ENCODE data around the gene PTPRE.

PTPRE gene

DNA sequence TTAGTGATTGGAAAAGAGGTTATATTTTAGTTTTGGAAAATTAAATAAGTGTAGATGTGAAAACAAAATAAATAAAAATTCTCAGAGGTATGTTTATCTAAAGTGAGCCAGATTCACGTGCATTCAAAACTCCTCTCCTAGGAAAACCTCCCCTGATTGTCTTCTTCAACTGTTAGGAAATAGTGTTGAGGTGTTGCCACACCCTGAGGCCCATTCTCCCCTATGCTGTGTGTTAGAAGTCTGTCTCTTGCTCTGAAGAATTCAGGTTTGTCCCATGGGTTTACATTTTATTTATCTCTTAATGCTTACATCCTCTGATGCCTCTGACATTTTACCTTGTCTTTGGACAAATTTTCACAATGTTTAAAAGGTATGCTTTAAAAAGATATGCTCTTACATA, 40.3 kb downstream of the PTPRE start:
- H2AFZ ChIP-seq (ENCODE audit: low read depth, low read length), result no peak overlapping the region
- no peak overlapping the region for H3K9ac ChIP-seq (ENCODE audit: low read length)
- TF ChIP-seq CTCF (IDR thresholded peaks at IDR 0.05; ENCODE audit: low read depth, low read length) (no peak), EZH2phosphoT487 (IDR thresholded peaks at IDR 0.05; ENCODE audit: low read depth) (no peak)
- H3K79me2 ChIP-seq (ENCODE audit: low read length), result no peaks in the 10 kb centered on the region
- H3K9me3 ChIP-seq (ENCODE audit: insufficient read depth, low read length), result no peaks in the 10 kb centered on the region
- H3K4me3 ChIP-seq (ENCODE audit: low read length), result no peak overlapping the region
- no peak overlapping the region for H3K4me2 ChIP-seq (ENCODE audit: low read length)
- no peak overlapping the region for H3K27ac ChIP-seq (ENCODE audit: low read length)
- H3K36me3 ChIP-seq (replicated peaks; ENCODE audit: low read depth, low read length), result no peaks in the 10 kb centered on the region
- no peaks in the 10 kb centered on the region for H4K20me1 ChIP-seq (ENCODE audit: insufficient read depth, low read length)
- no peaks in the 10 kb centered on the region for H3K4me1 ChIP-seq (ENCODE audit: low read length)
- H3K27me3 ChIP-seq (ENCODE audit: low read depth, low read length), result no peaks in the 10 kb centered on the region

- no peaks in the 10 kb centered on the region for H3K79me2 ChIP-seq (ENCODE audit: low read length)
- no peak overlapping the region for H3K4me2 ChIP-seq (ENCODE audit: low read length)
- H3K36me3 ChIP-seq (replicated peaks; ENCODE audit: low read depth, low read length), result no peaks in the 10 kb centered on the region
- no peaks in the 10 kb centered on the region for H3K27me3 ChIP-seq (ENCODE audit: low read depth, low read length)
- H3K4me1 ChIP-seq (ENCODE audit: low read length), result no peaks in the 10 kb centered on the region
- no peak overlapping the region for H2AFZ ChIP-seq (ENCODE audit: low read depth, low read length)
- TF ChIP-seq EZH2phosphoT487 (IDR thresholded peaks at IDR 0.05; ENCODE audit: low read depth) (no peak), CTCF (IDR thresholded peaks at IDR 0.05; ENCODE audit: low read depth, low read length) (no peak)
- H4K20me1 ChIP-seq (ENCODE audit: insufficient read depth, low read length), result no peaks in the 10 kb centered on the region
- no peak overlapping the region for H3K9ac ChIP-seq (ENCODE audit: low read length)
- H3K9me3 ChIP-seq (ENCODE audit: insufficient read depth, low read length), result no peaks in the 10 kb centered on the region
- no peak overlapping the region for H3K27ac ChIP-seq (ENCODE audit: low read length)
- no peak overlapping the region for H3K4me3 ChIP-seq (ENCODE audit: low read length)
Measured at GRCh38 chr10:127948791-127949190, 41.9 kb downstream of the PTPRE start.

- Histone ChIP-seq H3K27me3 (ENCODE audit: low read depth, low read length) (no peaks in the 10 kb centered on the region), H3K4me3 (ENCODE audit: low read length) (no peak overlapping the region), H2AFZ (ENCODE audit: low read depth, low read length) (no peak overlapping the region), H3K9ac (ENCODE audit: low read length) (no peak overlapping the region), H3K36me3 (replicated peaks; ENCODE audit: low read depth, low read length) (no peaks in the 10 kb centered on the region), H4K20me1 (ENCODE audit: insufficient read depth, low read length) (no peaks in the 10 kb centered on the region), H3K9me3 (ENCODE audit: insufficient read depth, low read length) (no peaks in the 10 kb centered on the region), H3K4me2 (ENCODE audit: low read length) (no peak overlapping the region), H3K79me2 (ENCODE audit: low read length) (no peaks in the 10 kb centered on the region), H3K27ac (ENCODE audit: low read length) (no peak overlapping the region), H3K4me1 (ENCODE audit: low read length) (no peaks in the 10 kb centered on the region)
- no peak for TF ChIP-seq EZH2phosphoT487 (IDR thresholded peaks at IDR 0.05; ENCODE audit: low read depth)
- no peak for TF ChIP-seq CTCF (IDR thresholded peaks at IDR 0.05; ENCODE audit: low read depth, low read length)
Measured at GRCh38 chr10:127949831-127950230, 42.9 kb downstream of the PTPRE start.

DNA sequence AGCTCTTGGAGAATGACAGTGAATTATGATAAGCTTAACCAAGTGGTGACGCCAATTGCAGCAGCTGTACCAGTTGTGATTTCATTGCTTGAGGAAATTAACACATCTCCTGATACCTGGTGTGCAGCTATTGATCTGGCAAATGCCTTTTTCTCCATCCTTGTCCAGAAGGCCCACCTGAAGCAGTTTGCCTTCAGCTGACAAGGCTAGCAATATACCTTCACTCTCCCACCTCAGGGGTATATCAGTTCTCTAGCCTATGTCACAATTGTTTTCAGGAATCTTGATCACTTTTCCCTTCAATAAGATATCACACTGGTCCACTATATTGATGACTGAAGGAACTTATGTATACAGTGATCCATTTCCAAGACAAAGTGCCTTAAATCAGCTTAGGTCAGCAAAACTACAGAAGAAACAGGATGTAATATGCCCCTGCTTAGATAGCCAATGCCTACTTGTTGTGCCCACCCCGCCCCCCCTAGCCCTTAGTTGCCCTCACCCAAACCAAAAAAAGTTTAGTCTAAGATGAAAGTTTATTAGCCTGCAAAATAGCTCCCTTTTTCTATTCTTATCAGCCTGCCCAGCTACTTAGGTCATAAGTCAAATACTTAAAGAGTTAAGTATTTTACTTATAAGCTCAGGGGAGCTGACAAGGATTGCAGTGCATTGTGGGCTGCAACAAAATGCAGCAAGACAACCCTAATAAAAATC, 45.1 kb downstream of the PTPRE start:
- H3K4me1 ChIP-seq (ENCODE audit: low read length), result no peaks in the 10 kb centered on the region
- no peak for TF ChIP-seq CTCF (IDR thresholded peaks at IDR 0.05; ENCODE audit: low read depth, low read length)
- no peak overlapping the region for H3K4me3 ChIP-seq (ENCODE audit: low read length)
- H3K79me2 ChIP-seq (ENCODE audit: low read length), result no peaks in the 10 kb centered on the region
- no peaks in the 10 kb centered on the region for H3K36me3 ChIP-seq (replicated peaks; ENCODE audit: low read depth, low read length)
- no peaks in the 10 kb centered on the region for H3K27me3 ChIP-seq (ENCODE audit: low read depth, low read length)
- H3K27ac ChIP-seq (ENCODE audit: low read length), result no peak overlapping the region
- H4K20me1 ChIP-seq (ENCODE audit: insufficient read depth, low read length), result no peaks in the 10 kb centered on the region
- no peaks in the 10 kb centered on the region for H3K9me3 ChIP-seq (ENCODE audit: insufficient read depth, low read length)
- no peak overlapping the region for H2AFZ ChIP-seq (ENCODE audit: low read depth, low read length)
- no peak overlapping the region for H3K4me2 ChIP-seq (ENCODE audit: low read length)
- no peak overlapping the region for H3K9ac ChIP-seq (ENCODE audit: low read length)
